ENCODE results near the gene CAP2.

DNA sequence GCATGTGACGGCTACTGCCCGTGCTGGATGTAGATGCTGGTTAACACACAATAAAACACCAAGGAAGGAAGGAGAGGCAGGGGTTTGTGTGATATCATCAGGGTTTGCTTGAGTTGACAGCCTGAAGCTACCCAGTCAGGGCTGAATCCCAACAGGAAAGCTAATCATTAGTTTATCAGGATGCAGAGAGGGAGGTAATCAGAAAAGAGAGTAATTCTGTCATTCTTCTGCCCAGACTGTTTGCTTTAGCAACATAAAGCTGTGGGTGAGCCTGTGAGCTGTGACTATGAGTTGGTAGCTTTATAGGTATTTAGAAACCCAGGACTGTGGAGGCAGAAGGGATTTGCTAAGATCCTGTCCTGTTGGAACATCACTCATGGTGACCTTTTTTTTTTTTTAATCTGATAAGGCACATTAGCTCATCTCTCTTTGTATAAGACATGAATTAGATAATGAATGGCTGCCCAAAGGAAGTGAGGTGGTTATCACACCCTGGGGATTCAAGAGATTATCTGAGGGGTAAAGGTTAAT is 79.3 kb downstream of the CAP2 start:
- TF ChIP-seq, protein P1, sequence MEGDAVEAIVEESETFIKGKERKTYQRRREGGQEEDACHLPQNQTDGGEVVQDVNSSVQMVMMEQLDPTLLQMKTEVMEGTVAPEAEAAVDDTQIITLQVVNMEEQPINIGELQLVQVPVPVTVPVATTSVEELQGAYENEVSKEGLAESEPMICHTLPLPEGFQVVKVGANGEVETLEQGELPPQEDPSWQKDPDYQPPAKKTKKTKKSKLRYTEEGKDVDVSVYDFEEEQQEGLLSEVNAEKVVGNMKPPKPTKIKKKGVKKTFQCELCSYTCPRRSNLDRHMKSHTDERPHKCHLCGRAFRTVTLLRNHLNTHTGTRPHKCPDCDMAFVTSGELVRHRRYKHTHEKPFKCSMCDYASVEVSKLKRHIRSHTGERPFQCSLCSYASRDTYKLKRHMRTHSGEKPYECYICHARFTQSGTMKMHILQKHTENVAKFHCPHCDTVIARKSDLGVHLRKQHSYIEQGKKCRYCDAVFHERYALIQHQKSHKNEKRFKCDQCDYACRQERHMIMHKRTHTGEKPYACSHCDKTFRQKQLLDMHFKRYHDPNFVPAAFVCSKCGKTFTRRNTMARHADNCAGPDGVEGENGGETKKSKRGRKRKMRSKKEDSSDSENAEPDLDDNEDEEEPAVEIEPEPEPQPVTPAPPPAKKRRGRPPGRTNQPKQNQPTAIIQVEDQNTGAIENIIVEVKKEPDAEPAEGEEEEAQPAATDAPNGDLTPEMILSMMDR (IDR thresholded peaks at IDR 0.05) = no peak
- no peak for TF ChIP-seq POLR2A (IDR thresholded peaks at IDR 0.05)

Measured in thyroid gland (tissue), 4 donors.